H9 (cell line): ENCODE results near the gene SLC1A4. TPM values are rescaled to one million over a fixed set of nuclear protein-coding genes. Genes with fewer than 3 reads are reported as not detected.
"Not testable (repeated sequence)": the region's sequence is repeated elsewhere in the genome, so short reads cannot be mapped to it uniquely, and the experiment has no call there.

ENCODE experiments used
- DNase-seq: peaks from one replicate; pipeline ENCODE4 v3.0.0-alpha.2; 2017
- H2AFZ ChIP-seq: one replicate; pipeline ENCODE4 v1.6.1; 2013; ENCODE audit warnings: mild to moderate bottlenecking, low read length, control low read depth, moderate library complexity
- H2AK5ac ChIP-seq: 2 replicates; pipeline ENCODE4 v1.6.1; 2013; ENCODE audit warnings: low read length, control low read depth, mixed read lengths; ENCODE audit not compliant: insufficient read length
- H2BK120ac ChIP-seq: one replicate; pipeline ENCODE4 v1.6.1; 2013; ENCODE audit warnings: low read depth, mild to moderate bottlenecking, low read length, control low read depth, inconsistent platforms; ENCODE audit not compliant: poor library complexity, severe bottlenecking
- H2BK12ac ChIP-seq: 2 replicates; pipeline ENCODE4 v1.6.1; 2013; ENCODE audit warnings: low read length, control low read depth, mixed read lengths, low read depth; ENCODE audit not compliant: insufficient read length
- H2BK15ac ChIP-seq: 2 replicates; pipeline ENCODE4 v1.6.1; 2013; ENCODE audit warnings: low read depth, low read length, control low read depth
- H2BK20ac ChIP-seq: one replicate; pipeline ENCODE4 v1.6.1; 2013; ENCODE audit warnings: low read depth, mild to moderate bottlenecking, low read length, control low read depth, inconsistent platforms; ENCODE audit not compliant: poor library complexity, severe bottlenecking
- H2BK5ac ChIP-seq: 2 replicates; pipeline ENCODE4 v1.6.1; 2013; ENCODE audit warnings: low read length, control low read depth, mixed read lengths; ENCODE audit not compliant: insufficient read length
- H3K14ac ChIP-seq: 2 replicates; pipeline ENCODE4 v1.6.1; 2013; ENCODE audit warnings: low read length, control low read depth; ENCODE audit not compliant: insufficient read depth
- H3K18ac ChIP-seq: 2 replicates; pipeline ENCODE4 v1.6.1; 2013; ENCODE audit warnings: low read depth, mild to moderate bottlenecking, mixed read lengths, low read length, control low read depth; ENCODE audit not compliant: insufficient read length
- H3K23ac ChIP-seq: 2 replicates; pipeline ENCODE4 v1.6.1; 2013; ENCODE audit warnings: low read length, control low read depth, mixed read lengths, low read depth; ENCODE audit not compliant: insufficient read length
- H3K23me2 ChIP-seq: 2 replicates; pipeline ENCODE4 v1.6.1; 2013; ENCODE audit warnings: low read depth, mild to moderate bottlenecking, mixed read lengths, low read length, control low read depth; ENCODE audit not compliant: insufficient read length, poor library complexity, severe bottlenecking
- H3K27ac ChIP-seq: 2 replicates; pipeline ENCODE4 v1.5.1; 2013; ENCODE audit warnings: low read length, control low read depth, mixed read lengths, low read depth; ENCODE audit not compliant: insufficient read length
- H3K27me3 ChIP-seq: 2 replicates; pipeline ENCODE4 v1.6.1; 2013; ENCODE audit warnings: low read length, control low read depth, inconsistent platforms; ENCODE audit not compliant: insufficient read depth
- H3K4ac ChIP-seq: 2 replicates; pipeline ENCODE4 v1.6.1; 2013; ENCODE audit warnings: low read depth, mild to moderate bottlenecking, control low read depth, inconsistent platforms, low read length, moderate library complexity
- H3K4me1 ChIP-seq: 2 replicates; pipeline ENCODE4 v1.6.1; 2013; ENCODE audit warnings: low read length, control low read depth, inconsistent platforms; ENCODE audit not compliant: insufficient read depth
- H3K4me2 ChIP-seq: 2 replicates; pipeline ENCODE4 v1.6.1; 2013; ENCODE audit warnings: low read length, control low read depth, mixed read lengths; ENCODE audit not compliant: insufficient read length, insufficient read depth
- H3K56ac ChIP-seq: 2 replicates; pipeline ENCODE4 v1.6.1; 2013; ENCODE audit warnings: low read depth, mild to moderate bottlenecking, mixed read lengths, low read length, control low read depth; ENCODE audit not compliant: insufficient read length
- H3K79me1 ChIP-seq: 2 replicates; pipeline ENCODE4 v1.6.1; 2013; ENCODE audit warnings: low read depth, mild to moderate bottlenecking, moderate library complexity, low read length, control low read depth, inconsistent platforms; ENCODE audit not compliant: insufficient read depth, poor library complexity, severe bottlenecking
- H3K79me2 ChIP-seq: 2 replicates; pipeline ENCODE4 v1.6.1; 2013; ENCODE audit warnings: low read length, control low read depth, inconsistent platforms; ENCODE audit not compliant: insufficient read depth
- H3K9ac ChIP-seq: 2 replicates; pipeline ENCODE4 v1.6.1; 2013; ENCODE audit warnings: low read length, control low read depth, mixed read lengths; ENCODE audit not compliant: insufficient read length; ENCODE audit errors: extremely low read depth
- H3K9me3 ChIP-seq: one replicate; pipeline ENCODE4 v1.6.1; 2013; ENCODE audit warnings: low read depth, low read length, inconsistent platforms; ENCODE audit not compliant: control insufficient read depth
- H3T11ph ChIP-seq: one replicate; pipeline ENCODE4 v1.6.1; 2013; ENCODE audit warnings: mild to moderate bottlenecking, low read length, control low read depth, inconsistent platforms
- H4K20me1 ChIP-seq: one replicate; pipeline ENCODE4 v1.6.1; 2013; ENCODE audit not compliant: control insufficient read depth, insufficient read length, insufficient read depth
- H4K5ac ChIP-seq: 2 replicates; pipeline ENCODE4 v1.6.1; 2013; ENCODE audit warnings: low read depth, mild to moderate bottlenecking, mixed read lengths, low read length, control low read depth; ENCODE audit not compliant: insufficient read length
- H4K8ac ChIP-seq: replicated peaks from 2 replicates; pipeline ENCODE4 v1.6.1; 2013; ENCODE audit warnings: low read length, control low read depth, mixed read lengths, low read depth; ENCODE audit not compliant: insufficient read length
- H4K91ac ChIP-seq: 2 replicates; pipeline ENCODE4 v1.6.1; 2013; ENCODE audit warnings: low read depth, mild to moderate bottlenecking, moderate library complexity, mixed read lengths, low read length, control low read depth; ENCODE audit not compliant: insufficient read length
- H3K27ac Mint-ChIP-seq, 3 experiments: 2 replicates in 2 of 3; 3 replicates in 1 of 3; pipeline ENCODE4 v1.8.0; 2020 to 2021; ENCODE audit warnings: mixed read lengths in 3 of 3, mild to moderate bottlenecking in 1 of 3, moderate library complexity in 1 of 3
- H3K27me3 Mint-ChIP-seq: 2 replicates; pipeline ENCODE4 v1.8.0; 2021; ENCODE audit warnings: low read depth, mild to moderate bottlenecking, moderate library complexity, mixed read lengths
- H3K36me3 Mint-ChIP-seq, 3 experiments: 2 replicates in 2 of 3; 3 replicates in 1 of 3; pipeline ENCODE4 v1.8.0; 2020 to 2021; ENCODE audit warnings: low read depth in 3 of 3, mixed read lengths in 3 of 3; ENCODE audit not compliant: insufficient read depth in 1 of 3
- H3K4me1 Mint-ChIP-seq, 2 experiments: 2 replicates each; pipeline ENCODE4 v1.8.0; 2020; ENCODE audit warnings: mixed read lengths in 2 of 2
- H3K4me3 Mint-ChIP-seq, 2 experiments: 2 replicates in 1 of 2; 3 replicates in 1 of 2; pipeline ENCODE4 v1.8.0; 2020 to 2021; ENCODE audit warnings: mild to moderate bottlenecking in 2 of 2, mixed read lengths in 2 of 2, moderate library complexity in 1 of 2
- H3K9me3 Mint-ChIP-seq, 2 experiments: 2 replicates in 1 of 2; 3 replicates in 1 of 2; pipeline ENCODE4 v1.8.0; 2020; ENCODE audit warnings: mild to moderate bottlenecking in 2 of 2, mixed read lengths in 2 of 2, moderate library complexity in 1 of 2
- WGBS: extraction: QIAGEN DNeasy Blood & Tissue Kit; methylation state at CpG from one replicate; pipeline ENCODE4 v1.1.7; 2013; ENCODE audit warnings: missing lambda C conversion rate, low lambda C conversion rate, mixed read lengths; ENCODE audit not compliant: insufficient read length; ENCODE audit errors: extremely low coverage; 5-methylcytosine and 5-hydroxymethylcytosine counted together
- total RNA-seq: library from RNA; stranded (reverse); gene quantifications from 2 replicates; pipeline ENCODE4 v1.2.1, GENCODE V29; 2021
- TF ChIP-seq, protein P1 (sequence below): fragments of 200-600 bp; sonication (generic); conservative IDR thresholded peaks from 3 replicates; pipeline ENCODE4 v1.8.0; 2021; ENCODE audit warnings: antibody characterized with exemption, mild to moderate bottlenecking

Gene SLC1A4
- total RNA-seq, 1 experiment from 2014 or later: 1.9 TPM

DNA sequence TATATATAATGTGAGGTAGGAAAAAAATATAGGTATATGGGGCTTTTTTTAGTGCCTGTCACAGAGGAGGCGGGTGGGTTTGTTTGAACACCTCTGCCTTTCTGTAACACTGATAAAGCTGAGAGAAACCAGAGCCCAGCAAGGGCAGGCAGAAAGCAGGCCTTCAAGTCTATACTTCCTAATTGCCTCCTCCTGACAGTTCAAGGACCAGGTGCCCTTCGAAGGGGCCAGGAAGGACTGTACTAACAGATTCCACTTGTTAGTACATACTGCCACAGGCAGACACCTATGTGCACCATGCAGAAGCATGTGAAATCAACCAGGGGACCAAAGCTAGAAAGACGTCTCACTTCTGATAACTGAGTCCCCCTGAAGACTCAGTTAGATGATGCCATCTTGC, 13.8 kb downstream of the SLC1A4 start:
- Histone ChIP-seq H3K4me2 (no peak overlapping the region), H3K4me1 (no peaks in the 10 kb centered on the region; the same call in 1 of the 2 replicates), H3K27me3 (no peaks in the 10 kb centered on the region), H2AFZ (no peak overlapping the region), H3K9ac (no peak overlapping the region), H3K79me2 (no peaks in the 10 kb centered on the region), H2AK5ac (no peak overlapping the region), H2BK5ac (no peak overlapping the region), H2BK20ac (no peak overlapping the region), H3K14ac (no peak overlapping the region), H4K91ac (no peak overlapping the region), H3K9me3 (no peaks in the 10 kb centered on the region), H4K5ac (no peak overlapping the region), H2BK12ac (no peak overlapping the region), H4K8ac (no peak overlapping the region), H3K27ac (no peak overlapping the region), H2BK15ac (no peak overlapping the region), H2BK120ac (no peak overlapping the region), H3K56ac (no peak overlapping the region), H3K18ac (no peak overlapping the region), H3K4ac (no peak overlapping the region), H3K79me1 (no peaks in the 10 kb centered on the region), H3K23me2 (no peaks in the 10 kb centered on the region), H4K20me1 (no peaks in the 10 kb centered on the region), H3T11ph (no peak overlapping the region), H3K23ac (no peak overlapping the region)
- TF ChIP-seq, protein P1, sequence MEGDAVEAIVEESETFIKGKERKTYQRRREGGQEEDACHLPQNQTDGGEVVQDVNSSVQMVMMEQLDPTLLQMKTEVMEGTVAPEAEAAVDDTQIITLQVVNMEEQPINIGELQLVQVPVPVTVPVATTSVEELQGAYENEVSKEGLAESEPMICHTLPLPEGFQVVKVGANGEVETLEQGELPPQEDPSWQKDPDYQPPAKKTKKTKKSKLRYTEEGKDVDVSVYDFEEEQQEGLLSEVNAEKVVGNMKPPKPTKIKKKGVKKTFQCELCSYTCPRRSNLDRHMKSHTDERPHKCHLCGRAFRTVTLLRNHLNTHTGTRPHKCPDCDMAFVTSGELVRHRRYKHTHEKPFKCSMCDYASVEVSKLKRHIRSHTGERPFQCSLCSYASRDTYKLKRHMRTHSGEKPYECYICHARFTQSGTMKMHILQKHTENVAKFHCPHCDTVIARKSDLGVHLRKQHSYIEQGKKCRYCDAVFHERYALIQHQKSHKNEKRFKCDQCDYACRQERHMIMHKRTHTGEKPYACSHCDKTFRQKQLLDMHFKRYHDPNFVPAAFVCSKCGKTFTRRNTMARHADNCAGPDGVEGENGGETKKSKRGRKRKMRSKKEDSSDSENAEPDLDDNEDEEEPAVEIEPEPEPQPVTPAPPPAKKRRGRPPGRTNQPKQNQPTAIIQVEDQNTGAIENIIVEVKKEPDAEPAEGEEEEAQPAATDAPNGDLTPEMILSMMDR: no peak
- DNase-seq: no peak
- whole genome bisulfite sequencing: no CpG with 5 or more reads among the region's 3 CpGs
- Mint-ChIP-seq H3K4me3 (no peak overlapping the region), H3K9me3 (no peaks in the 10 kb centered on the region), H3K36me3 (no peaks in the 10 kb centered on the region), H3K27ac (no peak overlapping the region; a peak in 1 of 7 replicates), H3K4me1 (peaks cover 4 to 8% of the 10 kb centered on the region in 2 experiments; a peak in 2 of 4 replicates), H3K27me3 (no peaks in the 10 kb centered on the region; the same call in 1 of the 2 replicates)

GRCh38 chr2:65004232-65004631, 15.0 kb downstream of the SLC1A4 start:
- H3T11ph ChIP-seq, H3K4me1 Mint-ChIP-seq, H3K23me2 ChIP-seq, H3K4ac ChIP-seq, H3K27ac ChIP-seq, H4K8ac ChIP-seq, H3K9ac ChIP-seq, H4K5ac ChIP-seq, H3K14ac ChIP-seq, H3K4me2 ChIP-seq, H3K23ac ChIP-seq, H2BK5ac ChIP-seq, H3K27ac Mint-ChIP-seq, H4K91ac ChIP-seq, H2BK15ac ChIP-seq, H3K9me3 ChIP-seq, H3K18ac ChIP-seq, H2BK120ac ChIP-seq, H3K9me3 Mint-ChIP-seq, H2AFZ ChIP-seq, H2BK12ac ChIP-seq, H3K79me1 ChIP-seq, H3K27me3 ChIP-seq, H3K4me3 Mint-ChIP-seq, H3K4me1 ChIP-seq, H2BK20ac ChIP-seq, H4K20me1 ChIP-seq, H2AK5ac ChIP-seq, H3K27me3 Mint-ChIP-seq, H3K36me3 Mint-ChIP-seq, DNase-seq, H3K79me2 ChIP-seq, H3K56ac ChIP-seq: not testable (repeated sequence)
- no CpG with 5 or more reads among the region's 3 CpGs for WGBS
